AG04450 (cell line): ENCODE results near the gene VWF. TPM values are rescaled to one million over a fixed set of nuclear protein-coding genes. Genes with fewer than 3 reads are reported as not detected.
A peak's percentile ranks its signal among the peaks of the same experiment; 100 is the strongest.

Experiments used
- CTCF ChIA-PET: fragments of 300-600, 350-600 bp; formaldehyde crosslinking; extraction: SDS; loops from one replicate; lab custom pipeline; 2022; ENCODE audit warnings: antibody characterized with exemption, inconsistent platforms; lab: Charles Lee
- POLR2A ChIA-PET: fragments of 350-600 bp; formaldehyde crosslinking; extraction: SDS; loops from one replicate; lab custom pipeline; 2021; ENCODE audit warnings: antibody characterized with exemption, inconsistent platforms; lab: Yijun Ruan, JAX
- DNase-seq: peaks from one replicate; pipeline ENCODE4 v3.0.0-alpha.2; 2011; ENCODE audit warnings: low read depth, low spot score
- H3K27ac ChIP-seq: one replicate; pipeline ENCODE4 v1.5.1; 2012; ENCODE audit warnings: low read depth, low read length, control low read depth
- H3K27me3 ChIP-seq: one replicate; pipeline ENCODE4 v1.6.0; 2012; ENCODE audit warnings: low read length; ENCODE audit not compliant: control insufficient read depth, insufficient read depth
- H3K4me3 ChIP-seq: 2 replicates; pipeline ENCODE4 v1.5.1; 2011; ENCODE audit warnings: mild to moderate bottlenecking, low read depth, low read length, control low read depth
- H3K9me3 ChIP-seq: 2 replicates; pipeline ENCODE4 v1.5.1; 2012; ENCODE audit warnings: low read length; ENCODE audit not compliant: control insufficient read depth, insufficient read depth
- polyA plus RNA-seq: library from polyadenylated mRNA; depleted of rRNA; stranded (reverse); fragments of >200 nt; gene quantifications from 2 replicates; pipeline ENCODE4 v1.2.3, GENCODE V29; 2011
- TF ChIP-seq, protein P1 (sequence below): IDR thresholded peaks from 2 replicates; pipeline ENCODE4 v1.5.1; 2011; ENCODE audit warnings: low read depth, low read length, control low read depth, inconsistent platforms

The VWF gene
- polyA plus RNA-seq, 1 experiment: 0.35 TPM

DNA sequence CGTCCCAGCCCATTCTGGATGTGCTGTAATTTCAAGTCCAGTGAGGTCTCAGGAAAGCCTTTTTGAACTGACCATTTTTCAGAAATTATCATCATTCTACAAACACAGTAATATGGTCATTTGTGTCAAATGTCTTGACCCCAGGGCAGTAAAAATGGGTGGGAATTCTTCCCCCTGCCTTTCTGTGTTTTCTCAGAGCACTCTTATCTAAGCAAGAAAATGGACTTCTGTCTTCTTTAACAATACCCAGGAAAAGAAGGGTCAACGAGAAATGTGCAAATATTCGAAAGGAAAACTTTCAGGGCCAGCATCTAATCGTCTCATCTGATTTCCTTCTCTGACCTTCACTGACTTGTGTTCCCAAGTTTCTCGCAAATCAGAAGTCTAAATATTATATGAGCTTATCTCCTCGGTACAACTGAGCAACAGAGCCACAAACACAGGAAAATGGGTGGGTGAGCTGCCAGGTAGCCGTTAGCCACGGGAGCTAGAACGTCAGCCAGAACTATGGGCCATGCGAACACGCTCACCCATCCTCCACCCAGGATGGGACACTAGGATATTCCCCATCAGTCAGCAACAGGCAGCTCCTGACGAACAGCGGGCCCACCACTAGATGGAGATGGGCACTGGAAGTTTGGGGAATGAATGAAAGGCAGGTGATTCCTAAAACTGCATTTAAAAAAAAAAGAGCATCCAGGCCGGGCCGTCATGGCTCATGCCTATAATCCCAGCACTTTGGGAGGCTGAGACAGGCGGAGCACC lies 57.1 kb downstream of the VWF start:
- H3K4me3 ChIP-seq: no peak overlapping the region
- no peak overlapping the region for H3K27ac ChIP-seq
- POLR2A ChIA-PET: interaction anchor here (0.6 kb wide), 1 partner anchor 170 kb away, joined by 3 read pairs; no protein-coding TSS in a partner anchor
- CTCF ChIA-PET: interaction anchor here (3.0 to 4.9 kb wide), 2 partner anchors 128 to 217 kb away, joined by 12 to 23 read pairs; no protein-coding TSS in a partner anchor
- H3K9me3 ChIP-seq: no peaks in the 10 kb centered on the region; the same call in 1 of the 2 replicates
- H3K27me3 ChIP-seq: no peaks in the 10 kb centered on the region
- DNase-seq: no peak
- TF ChIP-seq, protein P1, sequence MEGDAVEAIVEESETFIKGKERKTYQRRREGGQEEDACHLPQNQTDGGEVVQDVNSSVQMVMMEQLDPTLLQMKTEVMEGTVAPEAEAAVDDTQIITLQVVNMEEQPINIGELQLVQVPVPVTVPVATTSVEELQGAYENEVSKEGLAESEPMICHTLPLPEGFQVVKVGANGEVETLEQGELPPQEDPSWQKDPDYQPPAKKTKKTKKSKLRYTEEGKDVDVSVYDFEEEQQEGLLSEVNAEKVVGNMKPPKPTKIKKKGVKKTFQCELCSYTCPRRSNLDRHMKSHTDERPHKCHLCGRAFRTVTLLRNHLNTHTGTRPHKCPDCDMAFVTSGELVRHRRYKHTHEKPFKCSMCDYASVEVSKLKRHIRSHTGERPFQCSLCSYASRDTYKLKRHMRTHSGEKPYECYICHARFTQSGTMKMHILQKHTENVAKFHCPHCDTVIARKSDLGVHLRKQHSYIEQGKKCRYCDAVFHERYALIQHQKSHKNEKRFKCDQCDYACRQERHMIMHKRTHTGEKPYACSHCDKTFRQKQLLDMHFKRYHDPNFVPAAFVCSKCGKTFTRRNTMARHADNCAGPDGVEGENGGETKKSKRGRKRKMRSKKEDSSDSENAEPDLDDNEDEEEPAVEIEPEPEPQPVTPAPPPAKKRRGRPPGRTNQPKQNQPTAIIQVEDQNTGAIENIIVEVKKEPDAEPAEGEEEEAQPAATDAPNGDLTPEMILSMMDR: peak; percentile 49

DNA sequence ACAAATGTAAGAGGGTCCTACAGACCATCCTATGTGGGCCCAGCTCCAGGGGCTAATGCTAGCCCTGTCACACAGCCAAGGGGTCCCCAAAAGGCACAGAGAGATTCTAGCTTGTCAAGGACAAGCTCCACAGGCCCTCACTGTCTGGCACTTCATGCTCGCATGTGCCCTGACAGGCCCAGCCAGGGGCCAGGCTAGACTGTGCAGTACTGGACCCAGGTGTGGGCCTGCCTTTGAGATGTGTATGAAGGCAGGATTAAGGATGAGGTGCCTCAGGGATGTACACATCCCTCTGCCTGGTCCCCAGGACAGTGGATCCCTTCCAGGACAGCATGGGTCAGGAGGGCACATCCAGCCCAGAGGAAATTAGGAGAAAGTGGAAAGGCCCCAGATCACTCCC lies 57.8 kb downstream of the VWF start:
- ChIA-PET POLR2A (no interaction called here), CTCF (interaction anchor here (1.0 to 3.6 kb wide), 2 partner anchors 128 to 218 kb away, joined by 4 to 20 read pairs; no protein-coding TSS in a partner anchor)
- TF ChIP-seq, protein P1: no peak
- Histone ChIP-seq H3K27ac (no peak overlapping the region), H3K27me3 (no peaks in the 10 kb centered on the region), H3K4me3 (no peak overlapping the region), H3K9me3 (no peaks in the 10 kb centered on the region; the same call in 1 of the 2 replicates)
- no peak for DNase-seq

DNA sequence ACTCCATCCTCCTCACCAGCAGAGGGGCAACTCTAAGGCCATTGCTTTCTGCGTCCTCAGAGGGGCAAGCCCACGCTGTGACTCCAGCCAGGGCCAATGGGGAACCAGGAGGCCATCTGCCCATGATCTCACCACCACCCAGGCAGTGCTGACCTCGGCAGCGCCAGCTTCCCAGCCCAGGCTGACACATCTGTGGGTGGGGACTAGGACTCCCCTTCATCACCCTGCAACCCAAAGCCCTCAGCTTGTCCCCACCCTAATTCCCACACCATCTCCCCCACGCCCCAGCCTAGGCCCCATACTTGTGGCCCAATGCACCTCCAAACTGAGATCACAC lies 58.6 kb downstream of the VWF start:
- no peaks in the 10 kb centered on the region; the same call in 1 of the 2 replicates for H3K9me3 ChIP-seq
- no peak overlapping the region for H3K27ac ChIP-seq
- ChIA-PET POLR2A (no interaction called here), CTCF (interaction anchor here (1.0 to 3.6 kb wide), 6 partner anchors 78 to 219 kb away, joined by 3 to 20 read pairs (median 4); no protein-coding TSS in a partner anchor)
- no peak for DNase-seq
- no peak overlapping the region for H3K4me3 ChIP-seq
- no peaks in the 10 kb centered on the region for H3K27me3 ChIP-seq
- TF ChIP-seq, protein P1: no peak

DNA sequence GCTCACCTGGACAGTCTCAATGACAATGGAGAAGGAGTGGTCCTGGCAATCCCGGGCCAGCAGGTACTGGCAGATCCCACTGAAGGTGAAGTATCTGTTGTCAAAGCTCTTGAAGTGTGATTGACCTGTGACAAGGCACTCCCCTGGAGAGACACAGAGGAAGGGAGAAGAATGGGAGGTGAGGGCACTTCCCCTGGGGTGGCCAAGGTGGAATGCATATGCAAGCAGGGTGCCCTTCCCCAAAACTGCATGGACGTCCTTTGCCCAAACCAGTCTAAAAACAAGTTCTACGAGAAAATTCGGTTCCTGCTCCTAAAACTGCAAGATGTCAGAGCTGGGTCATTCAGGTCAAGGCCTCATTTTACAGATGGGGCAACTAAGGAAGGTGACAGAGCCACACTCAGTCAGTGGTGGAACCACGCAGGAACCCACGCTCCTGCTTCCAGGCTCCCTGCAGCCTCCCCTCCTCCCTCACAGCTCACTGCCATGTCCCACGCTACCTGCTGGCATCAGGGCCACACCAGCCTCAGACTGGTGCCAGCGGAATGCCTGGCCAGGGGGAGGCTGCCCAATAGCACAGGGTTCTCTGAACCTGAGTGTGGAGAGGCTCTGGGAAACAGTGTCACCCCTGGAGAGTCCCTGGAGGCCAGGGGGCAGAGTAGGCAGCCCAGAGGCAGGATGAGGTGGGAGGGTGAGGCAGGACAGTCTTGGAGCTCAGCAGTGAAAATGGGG lies 59.2 kb downstream of the VWF start:
- Histone ChIP-seq H3K9me3 (no peaks in the 10 kb centered on the region; the same call in 1 of the 2 replicates), H3K4me3 (no peak overlapping the region), H3K27me3 (no peaks in the 10 kb centered on the region), H3K27ac (no peak overlapping the region)
- DNase-seq: no peak
- CTCF ChIA-PET: interaction anchor here (1.0 to 3.6 kb wide), 5 partner anchors 77 to 220 kb away, joined by 3 to 20 read pairs (median 3); no protein-coding TSS in a partner anchor
- POLR2A ChIA-PET: no interaction called here
- TF ChIP-seq, protein P1: no peak
